ENCODE data around the gene FGFBP2. TPM values are rescaled to one million over a fixed set of nuclear protein-coding genes. Genes with fewer than 3 reads are reported as not detected.

The FGFBP2 gene
- total RNA-seq, 1 donor = 0.36 TPM

DNA sequence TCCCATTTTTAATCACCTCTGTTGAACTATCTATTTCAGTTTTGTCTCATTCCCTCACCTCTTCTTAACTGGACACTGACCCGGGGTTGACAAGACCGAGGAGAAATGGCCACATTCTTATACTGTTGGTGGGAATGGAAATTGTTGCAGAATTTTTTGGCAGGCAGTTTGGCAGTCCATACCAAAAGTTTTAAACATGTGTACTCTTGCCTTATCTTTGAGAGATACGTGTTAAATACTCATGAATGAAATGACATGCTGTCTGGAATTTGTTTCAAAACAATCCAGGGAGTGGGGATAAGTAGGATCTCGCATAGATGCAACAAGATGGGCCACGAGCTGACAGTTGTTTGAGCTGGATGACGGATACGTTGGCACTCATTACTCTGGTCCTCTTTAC is 36.5 kb downstream of the FGFBP2 start:
- no peak overlapping the region for H3K4me3 ChIP-seq (ENCODE audit: insufficient read depth, low read length)
- H2AFZ ChIP-seq (ENCODE audit: low read length) = no peak overlapping the region
- H3K36me3 ChIP-seq (ENCODE audit: insufficient read depth, low read length) = no peaks in the 10 kb centered on the region
- no peak overlapping the region for H3K4me2 ChIP-seq (ENCODE audit: insufficient read depth, low read length)
- no peaks in the 10 kb centered on the region for H4K20me1 ChIP-seq (ENCODE audit: insufficient read depth, low read length)
- H3K4me1 ChIP-seq (ENCODE audit: insufficient read depth, low read length) = peaks cover 5% of the 10 kb centered on the region
- DNase-seq (ENCODE audit: insufficient read length, low spot score, missing footprints) = no peak
- H3K79me2 ChIP-seq (ENCODE audit: insufficient read depth, low read length) = no peaks in the 10 kb centered on the region
- H3K27ac ChIP-seq (ENCODE audit: low read depth, low read length) = no peak overlapping the region
- TF ChIP-seq, protein P1, sequence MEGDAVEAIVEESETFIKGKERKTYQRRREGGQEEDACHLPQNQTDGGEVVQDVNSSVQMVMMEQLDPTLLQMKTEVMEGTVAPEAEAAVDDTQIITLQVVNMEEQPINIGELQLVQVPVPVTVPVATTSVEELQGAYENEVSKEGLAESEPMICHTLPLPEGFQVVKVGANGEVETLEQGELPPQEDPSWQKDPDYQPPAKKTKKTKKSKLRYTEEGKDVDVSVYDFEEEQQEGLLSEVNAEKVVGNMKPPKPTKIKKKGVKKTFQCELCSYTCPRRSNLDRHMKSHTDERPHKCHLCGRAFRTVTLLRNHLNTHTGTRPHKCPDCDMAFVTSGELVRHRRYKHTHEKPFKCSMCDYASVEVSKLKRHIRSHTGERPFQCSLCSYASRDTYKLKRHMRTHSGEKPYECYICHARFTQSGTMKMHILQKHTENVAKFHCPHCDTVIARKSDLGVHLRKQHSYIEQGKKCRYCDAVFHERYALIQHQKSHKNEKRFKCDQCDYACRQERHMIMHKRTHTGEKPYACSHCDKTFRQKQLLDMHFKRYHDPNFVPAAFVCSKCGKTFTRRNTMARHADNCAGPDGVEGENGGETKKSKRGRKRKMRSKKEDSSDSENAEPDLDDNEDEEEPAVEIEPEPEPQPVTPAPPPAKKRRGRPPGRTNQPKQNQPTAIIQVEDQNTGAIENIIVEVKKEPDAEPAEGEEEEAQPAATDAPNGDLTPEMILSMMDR (IDR thresholded peaks at IDR 0.05; ENCODE audit: extremely low read depth, low read depth, low read length) = no peak
- no peaks in the 10 kb centered on the region for H3K9me3 ChIP-seq (ENCODE audit: low read depth, low read length)
- H3K27me3 ChIP-seq (ENCODE audit: insufficient read depth, low read length) = peaks cover 10% of the 10 kb centered on the region

DNA sequence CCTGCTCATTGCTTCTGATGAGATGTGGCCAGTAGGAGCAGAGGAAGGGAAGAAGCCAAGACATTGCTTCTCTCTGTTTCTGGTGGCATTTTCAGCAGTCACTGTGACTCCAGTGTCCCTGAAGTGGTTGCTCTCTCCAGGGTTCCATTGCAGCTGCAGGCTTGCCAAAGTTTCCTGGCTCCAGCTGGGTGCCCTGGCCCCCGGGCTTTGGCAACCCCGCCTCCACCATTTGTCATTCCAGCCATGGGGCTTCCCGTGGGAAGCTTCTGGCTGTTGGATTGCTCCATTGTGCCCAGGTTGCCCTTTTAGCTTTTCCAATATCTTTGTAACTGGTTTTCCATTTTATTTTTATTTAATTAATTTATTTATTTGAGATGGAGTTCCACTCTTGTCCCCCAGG is 37.1 kb downstream of the FGFBP2 start:
- Histone ChIP-seq H3K4me2 (ENCODE audit: insufficient read depth, low read length) (no peak overlapping the region), H4K20me1 (ENCODE audit: insufficient read depth, low read length) (no peaks in the 10 kb centered on the region)
- TF ChIP-seq, protein P1 (IDR thresholded peaks at IDR 0.05; ENCODE audit: extremely low read depth, low read depth, low read length) = no peak

DNA sequence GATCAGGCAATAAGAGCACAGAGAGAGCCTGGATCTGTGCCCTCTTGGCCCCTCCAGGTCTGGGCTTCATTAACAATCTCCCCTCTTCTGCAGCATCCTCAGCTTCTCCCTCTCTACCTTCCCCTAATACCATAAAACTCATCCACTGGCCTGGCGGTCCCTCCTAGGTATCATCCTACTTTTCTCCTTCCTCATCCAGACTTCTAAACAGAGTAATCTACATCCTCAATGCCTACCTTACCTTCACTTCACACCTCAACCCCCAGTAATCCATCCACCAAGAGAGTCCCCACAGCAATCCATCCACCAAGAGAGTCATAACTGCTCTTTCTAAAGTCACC is 41.4 kb downstream of the FGFBP2 start:
- H2AFZ ChIP-seq (ENCODE audit: low read length) = no peak overlapping the region
- H3K27ac ChIP-seq (ENCODE audit: low read depth, low read length) = peak overlapping the region; percentile 98
- peaks cover 18% of the 10 kb centered on the region for H3K4me1 ChIP-seq (ENCODE audit: insufficient read depth, low read length)
- H4K20me1 ChIP-seq (ENCODE audit: insufficient read depth, low read length) = no peaks in the 10 kb centered on the region
- H3K36me3 ChIP-seq (ENCODE audit: insufficient read depth, low read length) = no peaks in the 10 kb centered on the region
- no peaks in the 10 kb centered on the region for H3K9me3 ChIP-seq (ENCODE audit: low read depth, low read length)
- no peaks in the 10 kb centered on the region for H3K79me2 ChIP-seq (ENCODE audit: insufficient read depth, low read length)
- no peaks in the 10 kb centered on the region for H3K27me3 ChIP-seq (ENCODE audit: insufficient read depth, low read length)
- H3K4me3 ChIP-seq (ENCODE audit: insufficient read depth, low read length) = no peak overlapping the region
- TF ChIP-seq, protein P1 (IDR thresholded peaks at IDR 0.05; ENCODE audit: extremely low read depth, low read depth, low read length) = no peak
- no peak for DNase-seq (ENCODE audit: insufficient read length, low spot score, missing footprints)
- H3K4me2 ChIP-seq (ENCODE audit: insufficient read depth, low read length) = peak overlapping the region; percentile 91

More for the DNA sequence above, 37.1 kb downstream of the FGFBP2 start:
- Histone ChIP-seq H3K27ac (ENCODE audit: low read depth, low read length) (no peak overlapping the region), H2AFZ (ENCODE audit: low read length) (no peak overlapping the region), H3K9me3 (ENCODE audit: low read depth, low read length) (no peaks in the 10 kb centered on the region), H3K36me3 (ENCODE audit: insufficient read depth, low read length) (no peaks in the 10 kb centered on the region), H3K4me1 (ENCODE audit: insufficient read depth, low read length) (peaks cover 12% of the 10 kb centered on the region), H3K4me3 (ENCODE audit: insufficient read depth, low read length) (no peak overlapping the region), H3K27me3 (ENCODE audit: insufficient read depth, low read length) (peaks cover 10% of the 10 kb centered on the region), H3K79me2 (ENCODE audit: insufficient read depth, low read length) (no peaks in the 10 kb centered on the region)
- DNase-seq (ENCODE audit: insufficient read length, low spot score, missing footprints) = no peak

DNA sequence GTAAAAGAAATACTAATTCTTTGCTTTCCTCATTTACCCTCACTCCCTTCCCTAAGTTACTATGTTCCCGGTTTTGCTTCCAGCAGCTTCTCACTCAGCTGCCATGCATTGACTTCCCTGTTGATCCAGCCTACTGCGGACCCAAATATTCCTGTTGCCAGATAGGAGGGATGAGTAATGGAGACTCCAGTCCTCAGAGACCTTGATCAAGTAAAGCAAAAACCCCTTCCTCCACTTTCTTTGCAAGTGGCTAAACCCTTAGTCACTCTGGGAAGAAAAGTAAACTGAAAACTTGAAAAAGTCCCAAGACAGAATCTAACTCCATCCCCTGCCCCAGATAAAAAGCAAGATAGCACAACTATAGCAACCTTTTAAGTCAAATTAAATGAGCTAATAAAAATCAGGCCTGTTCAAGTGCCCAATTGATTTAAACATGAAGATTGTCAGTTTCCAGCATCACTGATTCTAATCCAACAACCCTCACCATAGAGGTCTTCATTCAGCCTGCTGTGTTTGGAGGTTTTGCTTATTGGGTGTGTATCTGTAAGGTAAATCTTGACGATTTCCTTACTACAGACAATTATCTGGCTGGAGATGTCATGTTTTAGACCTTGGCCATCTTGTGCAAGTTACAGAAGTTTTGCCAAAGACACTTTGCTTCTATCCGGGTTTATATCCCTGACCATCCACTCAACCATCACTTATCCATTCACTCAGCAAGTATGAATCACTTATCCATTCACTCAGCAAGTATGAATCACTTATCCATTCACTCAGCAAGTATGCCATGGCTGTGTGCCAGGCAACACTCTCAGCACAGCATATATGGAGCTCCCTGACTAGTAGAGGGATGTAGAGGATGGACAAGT is 42.0 kb downstream of the FGFBP2 start:
- Histone ChIP-seq H4K20me1 (ENCODE audit: insufficient read depth, low read length) (no peaks in the 10 kb centered on the region), H3K9me3 (ENCODE audit: low read depth, low read length) (no peaks in the 10 kb centered on the region), H3K4me1 (ENCODE audit: insufficient read depth, low read length) (peaks cover 18% of the 10 kb centered on the region), H3K27me3 (ENCODE audit: insufficient read depth, low read length) (no peaks in the 10 kb centered on the region), H3K36me3 (ENCODE audit: insufficient read depth, low read length) (no peaks in the 10 kb centered on the region), H3K4me3 (ENCODE audit: insufficient read depth, low read length) (peak overlapping the region; percentile 57), H3K27ac (ENCODE audit: low read depth, low read length) (peak overlapping the region; percentile 98), H3K4me2 (ENCODE audit: insufficient read depth, low read length) (peak overlapping the region; percentile 91), H2AFZ (ENCODE audit: low read length) (peak overlapping the region; percentile 60), H3K79me2 (ENCODE audit: insufficient read depth, low read length) (no peaks in the 10 kb centered on the region)
- TF ChIP-seq, protein P1 (IDR thresholded peaks at IDR 0.05; ENCODE audit: extremely low read depth, low read depth, low read length) = no peak
- peak; percentile 77 for DNase-seq (ENCODE audit: insufficient read length, low spot score, missing footprints)

All from osteoblast (primary cell).